IPS DF 4.7 (cell line): ENCODE results near the gene RRP8.

ENCODE experiments used
- DNase-seq: peaks from one replicate; pipeline ENCODE4 v3.0.0-alpha.2; 2013; ENCODE audit warnings: low spot score; ENCODE audit errors: extremely low read depth

The RRP8 gene

GRCh38 chr11:6632116-6633073 lies 29.0 kb upstream of the RRP8 start:
- no peak for DNase-seq

GRCh38 chr11:6631361-6631890 lies 28.0 kb upstream of the RRP8 start:
- no peak for DNase-seq

- DNase-seq, result no peak
Measured at GRCh38 chr11:6630632-6631291, 27.3 kb upstream of the RRP8 start.

GRCh38 chr11:6629892-6630631 lies 26.6 kb upstream of the RRP8 start:
- no peak for DNase-seq

- no peak for DNase-seq
Measured at GRCh38 chr11:6629573-6629891, 26.1 kb upstream of the RRP8 start.

DNA sequence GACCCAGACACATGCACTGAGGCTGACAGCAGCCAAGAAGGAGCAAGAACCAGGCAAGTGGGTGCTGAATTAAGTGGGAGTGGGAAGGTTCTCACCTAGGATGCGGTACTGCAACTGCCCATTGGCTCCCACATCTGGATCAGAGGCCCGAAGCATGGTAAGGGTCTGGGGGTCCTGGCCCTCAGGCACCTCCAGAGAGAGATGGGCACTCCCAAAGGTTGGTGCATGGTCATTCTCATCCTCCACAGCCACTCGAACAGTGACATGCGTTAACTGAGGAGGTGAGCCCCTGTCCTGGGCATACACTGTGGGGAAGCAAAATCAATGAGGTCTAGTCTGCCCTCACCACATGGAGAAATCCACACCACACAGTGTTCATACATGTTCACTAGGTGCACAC lies 25.1 kb upstream of the RRP8 start:
- no peak for DNase-seq

DNA sequence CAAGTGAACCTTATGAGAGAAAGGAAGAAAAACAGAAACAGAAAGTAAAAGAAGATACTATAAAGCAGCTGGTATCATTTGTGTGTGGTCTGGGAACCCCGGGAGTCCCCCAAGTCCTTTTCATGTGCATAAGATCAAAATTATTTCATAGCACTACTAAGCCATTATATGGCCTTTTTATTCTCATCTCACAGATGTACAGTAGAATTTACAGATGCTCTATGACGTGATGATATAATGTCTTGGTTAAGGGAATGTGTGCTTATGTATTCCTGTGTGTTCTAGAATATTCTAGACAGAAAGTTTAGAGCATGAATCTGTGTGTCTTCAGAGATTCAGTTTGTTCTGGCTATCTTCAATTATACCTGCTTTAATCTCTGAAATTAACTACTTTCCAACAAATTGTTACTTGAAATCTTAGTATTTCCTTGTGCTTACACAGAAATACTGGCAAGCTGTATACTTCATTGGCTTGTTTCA lies 24.4 kb upstream of the RRP8 start:
- no peak for DNase-seq

DNA sequence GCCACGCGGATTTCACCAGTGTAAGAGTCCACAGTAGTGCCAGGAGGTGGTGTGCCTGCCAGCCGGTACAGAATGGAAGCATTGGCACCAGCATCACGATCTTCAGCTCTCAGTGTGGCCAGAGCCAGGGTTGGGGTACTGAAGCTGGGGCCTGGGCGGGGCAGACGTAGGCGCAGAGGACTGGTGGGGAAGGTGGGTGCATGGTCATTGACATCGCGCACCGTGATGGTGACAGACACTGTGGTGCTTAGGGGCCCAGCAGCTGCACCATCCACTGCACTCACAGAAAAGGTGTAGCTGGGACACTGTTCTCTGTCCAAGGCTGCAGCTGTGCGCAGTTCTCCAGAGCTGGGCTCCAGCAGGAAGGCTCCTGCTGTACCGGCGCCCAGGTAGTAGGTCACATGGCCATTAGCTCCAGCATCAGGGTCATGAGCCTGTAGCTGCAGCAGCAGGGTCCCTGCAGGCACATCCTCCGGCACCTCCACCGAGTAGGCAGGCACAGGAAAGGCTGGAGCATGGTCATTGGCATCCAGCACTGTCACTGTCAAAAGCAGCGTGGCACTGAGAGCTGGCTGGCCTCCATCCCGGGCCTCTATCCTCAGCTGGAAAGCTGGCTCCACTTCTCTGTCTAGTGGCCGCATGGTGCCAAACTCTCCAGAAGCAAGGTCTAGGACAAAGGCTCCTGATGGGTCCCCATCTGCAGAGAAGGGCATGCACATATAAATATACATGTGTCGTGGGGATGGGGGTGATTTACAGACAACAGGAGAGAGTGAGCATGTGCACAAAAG lies 23.8 kb upstream of the RRP8 start:
- no peak for DNase-seq

- no peak for DNase-seq
Measured at GRCh38 chr11:6625832-6626420, 22.5 kb upstream of the RRP8 start.

DNA sequence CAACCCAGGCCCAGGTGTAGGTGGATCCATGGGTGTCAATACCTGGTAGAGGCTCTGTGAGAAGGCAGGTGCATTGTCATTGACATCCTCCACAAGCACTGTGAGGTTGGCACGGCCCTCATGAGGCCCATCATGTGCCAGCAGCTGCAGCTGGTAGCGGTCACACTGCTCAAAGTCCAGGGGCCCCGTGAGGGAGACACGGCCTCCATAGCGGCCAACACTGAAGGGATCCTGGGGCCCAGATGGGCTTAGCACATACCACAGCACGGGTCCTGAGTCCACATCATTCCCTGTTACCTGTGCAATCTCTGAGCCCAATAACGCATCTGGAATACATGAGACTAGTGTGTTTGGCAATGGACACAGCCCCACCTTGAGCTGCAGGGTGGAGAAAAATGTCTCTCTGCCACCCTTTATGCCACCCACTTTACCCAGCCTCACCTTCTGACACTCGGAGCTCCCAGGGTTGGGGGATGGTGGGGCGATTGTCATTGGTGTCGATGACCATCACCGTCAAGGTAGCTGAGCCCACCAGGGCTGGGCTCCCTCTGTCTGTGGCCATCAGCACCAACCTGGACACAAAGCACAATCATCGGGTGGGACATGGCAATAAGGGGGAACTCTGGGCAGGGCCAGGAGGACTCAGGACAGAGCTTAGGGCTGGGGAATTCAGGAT lies 21.9 kb upstream of the RRP8 start:
- DNase-seq, result no peak

DNA sequence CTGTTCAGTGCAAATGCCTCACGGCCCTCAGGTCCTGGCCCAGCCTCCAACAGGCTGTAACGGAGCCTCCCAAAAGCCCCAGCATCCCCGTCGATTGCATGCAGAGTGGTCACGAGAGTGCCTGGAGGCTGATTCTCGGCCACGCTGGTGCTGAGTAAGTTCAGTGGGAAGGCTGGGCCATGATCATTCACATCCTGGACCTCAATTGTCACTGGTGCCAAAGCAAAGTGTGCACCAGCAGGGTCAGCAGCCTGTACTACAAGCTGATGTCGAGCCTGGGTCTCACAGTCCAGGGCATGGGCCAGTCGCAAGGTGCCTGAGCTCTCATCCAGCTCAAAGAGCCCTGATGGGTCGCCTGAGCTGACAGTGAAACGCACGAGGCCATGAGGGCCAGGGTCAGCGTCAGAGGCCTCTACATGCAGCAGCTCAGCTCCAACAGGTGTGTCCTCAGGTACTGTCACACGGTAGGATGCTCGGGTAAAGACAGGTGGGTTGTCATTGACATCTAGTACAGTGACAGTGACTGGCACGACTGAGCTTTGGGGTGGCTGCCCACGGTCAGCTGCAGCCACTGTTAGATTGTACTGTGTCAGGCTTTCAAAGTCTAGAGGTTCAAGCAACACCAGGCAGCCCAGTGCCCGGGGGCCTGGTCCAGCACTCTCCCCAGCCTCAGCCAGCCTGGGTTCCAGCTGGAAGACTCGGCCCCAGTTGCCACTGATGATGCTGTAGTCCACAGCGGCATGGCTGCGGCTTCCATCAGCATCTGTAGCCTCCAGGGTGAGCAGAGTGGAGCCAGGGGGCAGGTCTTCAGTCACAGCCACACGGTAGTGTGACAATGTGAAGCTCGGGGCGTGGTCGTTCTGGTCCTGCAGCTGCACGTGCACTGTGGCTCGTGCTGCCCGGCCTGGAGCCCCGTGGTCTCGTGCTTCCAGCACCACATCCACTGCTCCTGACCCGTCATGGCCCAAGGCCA lies 20.3 kb upstream of the RRP8 start:
- no peak for DNase-seq

- no peak for DNase-seq
Measured at GRCh38 chr11:6622261-6623171, 19.1 kb upstream of the RRP8 start.

- no peak for DNase-seq
Measured at GRCh38 chr11:6621711-6622211, 18.3 kb upstream of the RRP8 start.

GRCh38 chr11:6620636-6621035 lies 17.2 kb upstream of the RRP8 start:
- DNase-seq, result no peak

DNA sequence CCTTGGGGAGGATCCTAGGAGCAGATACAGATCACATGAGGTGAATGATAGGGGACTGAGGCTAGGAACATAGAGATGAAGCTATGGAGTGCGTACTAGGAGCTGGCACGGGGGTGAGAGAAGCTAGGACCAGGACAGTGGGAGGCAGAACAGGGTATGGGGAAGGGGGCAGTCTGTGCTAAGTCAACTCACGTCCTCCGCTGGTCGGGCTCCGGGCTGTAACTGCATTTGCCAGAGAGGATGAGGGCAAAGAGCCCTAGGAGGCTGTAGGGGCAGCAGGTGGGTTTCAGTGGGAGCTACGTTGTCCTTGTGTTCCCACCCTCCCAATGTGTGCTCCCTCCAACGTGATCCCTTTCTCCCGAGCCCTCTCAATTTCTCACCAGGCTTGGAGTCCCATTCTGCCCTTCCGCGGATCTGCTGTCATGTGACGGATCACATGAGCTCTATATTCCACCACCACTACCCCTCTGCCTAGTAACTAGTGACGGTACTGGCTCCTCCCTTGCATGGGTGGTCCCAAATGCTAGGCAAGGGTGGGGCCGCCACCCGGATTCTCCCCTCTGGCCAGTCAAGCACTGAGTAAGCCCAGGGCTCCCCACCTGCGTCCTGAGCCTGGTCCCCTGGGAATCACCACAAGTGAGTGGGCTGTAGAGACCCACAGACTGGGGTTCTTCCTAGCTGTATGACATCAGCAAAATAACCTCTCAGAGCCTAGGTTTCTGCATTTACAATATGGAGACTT lies 15.8 kb upstream of the RRP8 start, which contains the start of gene TPP1:
TPP1 (minus strand) TSS at position 419 of the 742 bp plus-strand sequence; CDS start at position 397, 22 bp downstream.
- no peak for DNase-seq

- no peak for DNase-seq
Measured at GRCh38 chr11:6618117-6619003, 14.9 kb upstream of the RRP8 start.
